Adrenal gland (tissue), 12 donors: ENCODE data around the gene PERCC1. TPM values are rescaled to one million over a fixed set of nuclear protein-coding genes. Genes with fewer than 3 reads are reported as not detected.
"Not testable (repeated sequence)": the region's sequence is repeated elsewhere in the genome, so short reads cannot be mapped to it uniquely, and the experiment has no call there.

Experiments used
- DNase-seq, 7 donors: peaks; one replicate each; pipeline ENCODE4 v3.0.0-alpha.2; 2019 to 2020
- H3K27ac ChIP-seq, 5 donors: fragments of 200-600 bp; sonication (generic) in 4 of 5; 1 replicate in 3 of 5; 2 replicates in 2 of 5; pipeline versions ENCODE4 v1.5.1 to v1.8.0; 2016 to 2020; ENCODE audit warnings: mild to moderate bottlenecking in 1 of 5
- H3K27me3 ChIP-seq: fragments of 200-600 bp; 2 replicates; pipeline ENCODE4 v1.8.0; 2021
- H3K36me3 ChIP-seq, 2 donors: fragments of 200-600 bp; replicated peaks in 1 of 2; 1 replicate in 1 of 2; 2 replicates in 1 of 2; pipeline versions ENCODE4 v1.5.1 to v1.8.0; 2018 to 2022
- H3K4me1 ChIP-seq, 2 donors: fragments of 200-600 bp; replicated peaks in 1 of 2; 1 replicate in 1 of 2; 2 replicates in 1 of 2; pipeline versions ENCODE4 v1.5.1 to v1.8.0; 2018 to 2021
- H3K4me3 ChIP-seq, 4 donors: fragments of 200-600 bp; sonication (generic) in 3 of 4; one replicate each; pipeline ENCODE4 v1.5.1; 2016 to 2018
- H3K9me3 ChIP-seq, 3 donors: fragments of 200-600 bp; sonication (generic) in 1 of 3; replicated peaks in 1 of 3; 1 replicate in 2 of 3; 2 replicates in 1 of 3; pipeline versions ENCODE4 v1.5.1 to v1.8.0; 2016 to 2021
- CTCF ChIP-seq, 6 experiments: fragments of 450-650 bp in 4 of 6; fragments of 200-600 bp in 2 of 6; sonication (generic) in 1 of 6; IDR thresholded peaks; 1 replicate in 5 of 6; 2 replicates in 1 of 6; pipeline versions ENCODE4 v1.5.1 to v1.8.0; 2016 to 2021; ENCODE audit warnings: antibody characterized with exemption in 6 of 6, mild to moderate bottlenecking in 2 of 6, moderate library complexity in 1 of 6
- POLR2A ChIP-seq, 2 donors: fragments of 450-650 bp; IDR thresholded peaks; one replicate each; pipeline ENCODE4 v1.6.1; 2017; ENCODE audit warnings: antibody characterized with exemption in 2 of 2, mild to moderate bottlenecking in 2 of 2, moderate library complexity in 1 of 2
- WGBS, 4 donors: extraction: QIAGEN DNeasy Blood & Tissue Kit in 2 of 4; methylation state at CpG; one replicate each; pipeline versions ENCODE4 v1.1.5 to v1.1.7; 2013 to 2017; 5-methylcytosine and 5-hydroxymethylcytosine counted together
- intact Hi-C, 2 donors: fragments of 100-400 bp; cut with DNase I; formaldehyde crosslinking; loops; one replicate each; pipeline versions ENCODE4 v1.14.1 to v1.15.0; 2022 to 2023
- polyA plus RNA-seq, 3 donors: library from polyadenylated mRNA; stranded (reverse); fragments of 200-250 nt in 2 of 3; fragments of 350-450 nt in 1 of 3; fragmentation: Illumina TruSeq in 1 of 3; extraction: RNeasy Lipid Tissue Mini Kit (QIAGEN cat#74804) in 1 of 3; gene quantifications; one replicate each; pipeline ENCODE4 v1.2.3, GENCODE V29; 2013 to 2014
- total RNA-seq, 9 donors: library from RNA; depleted of rRNA in 4 of 9; stranded (reverse); fragments of >200 nt in 4 of 9; fragments of 120-200 nt in 1 of 9; fragmentation: NEBNext Ultra II Directional in 1 of 9; extraction: Animal tissue kit (Norgen Biotek cat#: 25700) in 1 of 9; gene quantifications; one replicate each; pipeline versions ENCODE4 v1.1.0 to v1.2.4, GENCODE V29; 2013 to 2023
- donor health status: healthy with polysubstance abuse.
- donor health status: Bipolar disorder and iron deficiency.
- donor health status: DM: yes; HTN: yes; CAD: no.
- donor health status: DM: no; HTN: no; CAD: no.
- donor health status: DM: no; HTN: no; CAD: no.
- donor health status: DM: yes; HTN: yes; CAD: no.

Gene PERCC1
- total and polyA plus RNA-seq, 12 donors: 0.69 TPM; not detected in 11

- TF ChIP-seq POLR2A (IDR thresholded peaks at IDR 0.05) (peak in 1 of 2 donors; percentile 78), CTCF (IDR thresholded peaks at IDR 0.05) (no peak)
- Histone ChIP-seq H3K36me3 (no peaks in the 10 kb centered on the region), H3K27me3 (no peaks in the 10 kb centered on the region), H3K4me3 (no peak overlapping the region), H3K27ac (peak overlapping the region; percentile 57 to 89 (median 79)), H3K9me3 (no peaks in the 10 kb centered on the region), H3K4me1 (peaks cover 8 to 35% of the 10 kb centered on the region in 2 donors)
- intact Hi-C loops: no loop called here
- 41 to 48% (median 45%) methylated on average over 10 to 14 of the region's 14 CpGs for WGBS, 4 donors
- peak; percentile 80 to 95 (median 92) for DNase-seq
These were observed 36.2 kb downstream of the PERCC1 start for GRCh38 chr16:1466968-1467521.

GRCh38 chr16:1468426-1468810 lies 37.5 kb downstream of the PERCC1 start:
- Histone ChIP-seq H3K4me3 (no peak overlapping the region), H3K4me1 (peaks cover 15 to 45% of the 10 kb centered on the region in 2 donors), H3K27ac (peak overlapping the region; percentile 57 to 89 (median 79)), H3K27me3 (no peaks in the 10 kb centered on the region), H3K36me3 (no peaks in the 10 kb centered on the region), H3K9me3 (no peaks in the 10 kb centered on the region)
- TF ChIP-seq POLR2A (IDR thresholded peaks at IDR 0.05) (no peak), CTCF (IDR thresholded peaks at IDR 0.05) (no peak)
- DNase-seq: peak in 5 of 7 donors; percentile 52 to 68 (median 59)
- intact Hi-C loops: no loop called here
- 38 to 64% (median 54%) methylated on average over 22 of the region's 22 CpGs for WGBS, 4 donors

GRCh38 chr16:1469141-1469540 lies 38.3 kb downstream of the PERCC1 start:
- H3K9me3 ChIP-seq, H3K27me3 ChIP-seq, H3K4me3 ChIP-seq, H3K36me3 ChIP-seq, DNase-seq, intact Hi-C loops: not testable (repeated sequence)
- Histone ChIP-seq H3K27ac (peak overlapping the region in 3 of 5 donors; percentile 51 to 86 (median 79)), H3K4me1 (peaks cover 21 to 52% of the 10 kb centered on the region in 2 donors)
- 61 to 80% (median 72%) methylated on average over 5 of the region's 5 CpGs for WGBS, 4 donors

GRCh38 chr16:1469693-1470201 lies 38.9 kb downstream of the PERCC1 start:
- no peaks in the 10 kb centered on the region for H3K27me3 ChIP-seq
- intact Hi-C loops: no loop called here
- H3K4me3 ChIP-seq: no peak overlapping the region
- no peaks in the 10 kb centered on the region for H3K36me3 ChIP-seq
- WGBS, 4 donors: 67 to 78% (median 70%) methylated on average over 19 to 20 of the region's 20 CpGs
- peak overlapping the region in 2 of 5 donors; percentile 65 to 86 for H3K27ac ChIP-seq
- DNase-seq: no peak
- TF ChIP-seq POLR2A (IDR thresholded peaks at IDR 0.05): no peak
- no peak for TF ChIP-seq CTCF (IDR thresholded peaks at IDR 0.05)
- H3K4me1 ChIP-seq: peaks cover 21 to 55% of the 10 kb centered on the region in 2 donors
- no peaks in the 10 kb centered on the region for H3K9me3 ChIP-seq
